D721Med (cell line): ENCODE results near the gene COL4A1.

Experiments used
- DNase-seq: peaks from one replicate; pipeline ENCODE4 v3.0.0; 2011; ENCODE audit warnings: low spot score; ENCODE audit not compliant: insufficient read length
- FAIRE-seq: peaks from 2 replicates; lab custom pipeline; 2011; peaks lifted over from hg19 to GRCh38; lab: Jason Lieb, UNC
- CTCF ChIP-seq: IDR thresholded peaks from 2 replicates; pipeline ENCODE4 v1.5.1; 2012; ENCODE audit warnings: mild to moderate bottlenecking, control low read depth; ENCODE audit not compliant: insufficient read depth; ENCODE audit errors: missing control alignments

COL4A1 gene

GRCh38 chr13:110176431-110176830, 130.5 kb downstream of the COL4A1 start:
- TF ChIP-seq CTCF, result no peak
- FAIRE-seq (no peak), DNase-seq (no peak)

GRCh38 chr13:110173247-110173818, 133.6 kb downstream of the COL4A1 start:
- TF ChIP-seq CTCF, result no peak
- DNase-seq (no peak), FAIRE-seq (no peak)

- FAIRE-seq (no peak), DNase-seq (no peak)
- no peak for TF ChIP-seq CTCF
These were observed 136.1 kb downstream of the COL4A1 start for GRCh38 chr13:110170882-110171281.

- no peak for DNase-seq
- TF ChIP-seq CTCF, result no peak
- FAIRE-seq, result no peak
These were observed 136.8 kb downstream of the COL4A1 start for GRCh38 chr13:110170020-110170790.

- no peak for TF ChIP-seq CTCF
- no peak for DNase-seq
- FAIRE-seq, result no peak
These were observed 137.7 kb downstream of the COL4A1 start for GRCh38 chr13:110168999-110169933.

GRCh38 chr13:110166598-110166997, 140.4 kb downstream of the COL4A1 start:
- FAIRE-seq (no peak), DNase-seq (no peak)
- TF ChIP-seq CTCF, result no peak
